ENCODE results near the gene BEX4.

DNA sequence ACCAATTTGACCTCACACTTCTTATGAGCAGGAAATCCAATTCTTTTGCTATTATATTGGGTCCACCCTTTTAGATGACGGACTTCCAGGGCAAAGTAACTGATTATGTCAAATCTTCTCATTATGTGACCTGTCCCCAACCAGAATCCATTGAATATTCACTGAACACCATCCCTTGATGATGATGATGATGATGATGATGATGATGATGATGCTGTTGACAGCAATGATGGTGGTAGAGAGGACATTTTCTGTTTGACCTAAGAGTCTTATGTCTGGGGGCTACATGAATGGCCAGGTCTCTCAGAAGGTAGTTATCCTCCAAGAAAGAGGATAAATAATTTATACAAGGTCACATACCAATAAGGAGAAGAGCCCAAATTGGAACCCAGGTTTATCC, 34.9 kb downstream of the BEX4 start:
- TF ChIP-seq GATA3 (IDR thresholded peaks at IDR 0.05; ENCODE audit: low read depth, low read length) (no peak), GATA2 (IDR thresholded peaks at IDR 0.05; ENCODE audit: low read depth, low read length) (no peak)

Measured in SH-SY5Y (cell line).